Transverse colon (tissue), 4 donors: ENCODE results near the gene SMAD1.

ENCODE experiments used
- CTCF ChIP-seq, 5 experiments: fragments of 200-600 bp in 3 of 5; fragments of 450-650 bp in 2 of 5; sonication (generic) in 3 of 5; IDR thresholded peaks; 1 replicate in 2 of 5; 2 replicates in 3 of 5; pipeline ENCODE4 v1.5.1; 2016 to 2017; ENCODE audit warnings: antibody characterized with exemption in 5 of 5, inconsistent platforms in 3 of 5, mild to moderate bottlenecking in 2 of 5, moderate library complexity in 1 of 5
- EP300 ChIP-seq: sonication (generic); formaldehyde crosslinking; IDR thresholded peaks from one replicate; pipeline ENCODE4 v1.6.1; 2017; ENCODE audit warnings: antibody characterized with exemption, low read depth
- POLR2A ChIP-seq: fragments of 450-650 bp; IDR thresholded peaks from one replicate; pipeline ENCODE4 v1.6.1; 2016; ENCODE audit warnings: antibody characterized with exemption, mild to moderate bottlenecking, moderate library complexity
- POLR2AphosphoS5 ChIP-seq, 3 donors: sonication (generic); formaldehyde crosslinking; IDR thresholded peaks; one replicate each; pipeline ENCODE4 v1.6.1; 2016; ENCODE audit warnings: antibody characterized with exemption in 3 of 3

DNA sequence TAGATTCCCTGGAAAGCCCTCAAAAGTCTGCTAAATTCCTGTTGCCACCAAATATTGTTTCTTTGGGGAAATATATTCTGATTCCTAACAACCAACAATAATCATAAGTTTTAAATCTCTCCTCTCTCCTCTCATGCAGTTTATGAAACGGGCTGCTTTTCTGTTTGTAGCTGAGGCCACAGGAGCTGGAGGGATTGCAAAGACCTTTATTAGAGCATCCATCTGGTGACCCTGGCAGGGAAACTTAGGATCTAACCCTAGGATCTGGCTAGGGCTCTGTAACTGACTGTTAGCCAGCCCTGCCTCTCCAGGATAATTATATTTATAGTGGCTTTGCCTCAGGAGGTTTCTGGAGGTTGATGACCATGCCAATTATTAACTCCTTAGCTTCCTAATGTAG, 56.9 kb downstream of the SMAD1 start:
- TF ChIP-seq CTCF (IDR thresholded peaks at IDR 0.05) (no peak), POLR2A (no peak), POLR2AphosphoS5 (IDR thresholded peaks at IDR 0.05) (no peak), EP300 (no peak)
